Retinal pigment epithelial cell (primary cell): ENCODE results near the gene ACOT13.
"Not testable (repeated sequence)": the region's sequence is repeated elsewhere in the genome, so short reads cannot be mapped to it uniquely, and the experiment has no call there.

Experiments used
- DNase-seq: peaks from one replicate; pipeline ENCODE4 v3.0.0-alpha.2; 2010; ENCODE audit warnings: low read depth
- H3K4me3 ChIP-seq: 2 replicates; pipeline ENCODE4 v1.5.1; 2011; ENCODE audit warnings: mild to moderate bottlenecking, low read length, control low read depth, moderate library complexity
- TF ChIP-seq, protein P1 (sequence below): conservative IDR thresholded peaks from 2 replicates; pipeline ENCODE4 v1.5.1; 2011; ENCODE audit warnings: low read depth, low read length, control low read depth, inconsistent platforms

Gene ACOT13

DNA sequence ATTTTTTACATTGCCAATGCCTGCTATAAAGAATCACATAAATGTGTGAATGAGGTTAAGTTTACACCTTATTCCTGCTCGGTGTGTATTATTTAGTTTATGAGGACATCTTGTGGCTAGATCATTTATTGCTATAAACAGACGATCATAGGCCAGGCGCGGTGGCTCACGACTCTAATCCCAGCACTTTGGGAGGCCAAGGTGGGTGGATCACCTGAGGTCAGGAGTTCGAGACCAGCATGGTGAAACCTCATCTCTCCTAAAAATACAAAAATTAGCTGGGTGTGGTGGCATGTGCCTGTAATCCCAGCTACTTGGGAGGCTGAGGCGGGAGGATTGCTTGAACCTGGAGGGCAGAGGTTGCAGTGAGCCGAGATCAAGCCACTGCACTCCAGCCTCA, 28.8 kb downstream of the ACOT13 start:
- not testable (repeated sequence) for H3K4me3 ChIP-seq
- TF ChIP-seq, protein P1, sequence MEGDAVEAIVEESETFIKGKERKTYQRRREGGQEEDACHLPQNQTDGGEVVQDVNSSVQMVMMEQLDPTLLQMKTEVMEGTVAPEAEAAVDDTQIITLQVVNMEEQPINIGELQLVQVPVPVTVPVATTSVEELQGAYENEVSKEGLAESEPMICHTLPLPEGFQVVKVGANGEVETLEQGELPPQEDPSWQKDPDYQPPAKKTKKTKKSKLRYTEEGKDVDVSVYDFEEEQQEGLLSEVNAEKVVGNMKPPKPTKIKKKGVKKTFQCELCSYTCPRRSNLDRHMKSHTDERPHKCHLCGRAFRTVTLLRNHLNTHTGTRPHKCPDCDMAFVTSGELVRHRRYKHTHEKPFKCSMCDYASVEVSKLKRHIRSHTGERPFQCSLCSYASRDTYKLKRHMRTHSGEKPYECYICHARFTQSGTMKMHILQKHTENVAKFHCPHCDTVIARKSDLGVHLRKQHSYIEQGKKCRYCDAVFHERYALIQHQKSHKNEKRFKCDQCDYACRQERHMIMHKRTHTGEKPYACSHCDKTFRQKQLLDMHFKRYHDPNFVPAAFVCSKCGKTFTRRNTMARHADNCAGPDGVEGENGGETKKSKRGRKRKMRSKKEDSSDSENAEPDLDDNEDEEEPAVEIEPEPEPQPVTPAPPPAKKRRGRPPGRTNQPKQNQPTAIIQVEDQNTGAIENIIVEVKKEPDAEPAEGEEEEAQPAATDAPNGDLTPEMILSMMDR: peak; percentile 34
- peak; percentile 11 for DNase-seq

DNA sequence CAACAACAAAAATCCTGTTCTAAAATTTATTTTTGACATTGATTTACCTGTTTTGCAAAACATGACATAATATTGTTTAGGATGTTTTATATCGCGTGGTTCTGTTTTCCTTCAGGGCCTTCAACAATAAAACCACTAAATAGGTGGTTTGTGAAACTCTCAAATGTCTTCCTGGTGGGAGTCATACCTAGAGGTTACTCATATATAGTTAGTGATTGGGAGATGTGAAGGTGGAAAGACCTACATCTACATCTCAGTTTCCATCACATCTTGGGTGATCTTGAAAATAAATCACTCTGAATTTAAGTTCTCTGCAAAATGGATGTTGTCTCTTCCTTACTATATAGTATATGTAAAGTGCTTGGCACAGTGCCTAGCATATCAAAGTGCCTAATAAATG, 29.2 kb downstream of the ACOT13 start:
- TF ChIP-seq, protein P1: no peak
- no peak overlapping the region for H3K4me3 ChIP-seq
- no peak for DNase-seq

- no peak for DNase-seq
- TF ChIP-seq, protein P1: no peak
- no peak overlapping the region for H3K4me3 ChIP-seq
Measured at GRCh38 chr6:24699521-24700359, 32.9 kb downstream of the ACOT13 start.

DNA sequence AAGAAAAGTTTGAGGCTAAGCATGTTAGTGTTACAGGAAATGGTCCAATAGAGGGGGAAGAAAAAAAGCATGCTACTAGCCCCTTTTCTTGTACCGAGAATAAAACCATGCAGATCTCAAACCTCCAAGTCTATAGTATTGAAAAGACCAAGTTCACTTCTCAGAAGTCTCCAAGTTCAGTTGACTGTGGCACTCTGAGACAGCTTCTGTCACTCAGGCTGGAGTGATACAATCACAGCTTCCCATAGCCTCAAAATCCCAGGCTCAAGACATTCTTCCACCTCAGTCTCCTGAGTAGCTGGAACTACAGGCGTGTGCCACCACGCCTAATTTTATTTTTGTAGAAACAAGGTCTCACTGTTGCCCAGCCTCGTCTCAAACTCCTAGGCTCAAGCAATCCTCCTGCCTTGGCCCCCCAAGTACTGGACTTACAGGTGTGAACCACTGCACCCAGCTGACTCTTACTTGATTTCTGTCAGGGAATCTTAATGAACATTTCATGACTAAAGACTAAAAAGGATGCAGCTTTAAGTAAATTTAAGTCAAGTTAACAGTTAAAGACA, 35.9 kb downstream of the ACOT13 start:
- TF ChIP-seq, protein P1: no peak
- DNase-seq: no peak
- no peak overlapping the region for H3K4me3 ChIP-seq

DNA sequence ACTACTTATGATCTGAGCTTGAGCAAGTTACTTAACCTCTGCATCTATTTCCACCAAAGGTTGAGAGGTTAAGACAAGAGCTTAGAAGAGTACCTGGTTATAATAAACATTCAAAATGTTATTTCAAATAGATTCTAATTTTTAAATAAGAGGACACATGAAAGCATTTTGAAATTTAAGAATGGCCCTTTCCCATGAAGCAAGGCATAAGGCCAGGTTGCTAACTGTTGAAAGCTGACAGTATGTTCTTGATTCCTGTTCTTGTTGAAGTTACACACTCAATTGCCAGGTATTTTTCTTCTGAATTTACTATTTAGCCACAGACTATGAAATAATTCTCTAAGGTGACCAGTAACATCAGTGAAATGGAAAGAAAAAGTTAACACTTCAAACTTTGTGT, 37.6 kb downstream of the ACOT13 start:
- no peak for DNase-seq
- TF ChIP-seq, protein P1: no peak
- no peak overlapping the region for H3K4me3 ChIP-seq

- DNase-seq: no peak
- H3K4me3 ChIP-seq: no peak overlapping the region
- TF ChIP-seq, protein P1: no peak
Measured at GRCh38 chr6:24708612-24709011, 41.7 kb downstream of the ACOT13 start.
